GM12891 (cell line): ENCODE measurements around the gene PTK7.

Source experiments
- DNase-seq: peaks from one replicate; pipeline ENCODE4 v3.0.0; 2011; ENCODE audit warnings: low spot score; ENCODE audit not compliant: insufficient read length
- FAIRE-seq: peaks from 2 replicates; lab custom pipeline; 2011; peaks lifted over from hg19 to GRCh38; lab: Jason Lieb, UNC
- PAX5 ChIP-seq: IDR thresholded peaks from 2 replicates; pipeline ENCODE4 v1.6.1; 2011; ENCODE audit warnings: low read length, moderate library complexity, mild to moderate bottlenecking; ENCODE audit not compliant: insufficient read depth, severe bottlenecking
- POLR2A ChIP-seq: IDR thresholded peaks from 2 replicates; pipeline ENCODE4 v1.6.1; 2011; ENCODE audit warnings: low read depth, low read length, control low read depth
- POLR2AphosphoS5 ChIP-seq: IDR thresholded peaks from 2 replicates; pipeline ENCODE4 v1.6.1; 2011; ENCODE audit warnings: low read depth, low read length, control low read depth
- POU2F2 ChIP-seq: IDR thresholded peaks from 2 replicates; pipeline ENCODE4 v1.6.1; 2011; ENCODE audit warnings: low read depth, mild to moderate bottlenecking, control low read depth, low read length, moderate library complexity
- SPI1 ChIP-seq: IDR thresholded peaks from 2 replicates; pipeline ENCODE4 v1.6.1; 2011; ENCODE audit warnings: low read depth, low read length, control low read depth
- TAF1 ChIP-seq: IDR thresholded peaks from 2 replicates; pipeline ENCODE4 v1.6.1; 2011; ENCODE audit warnings: low read depth, low read length, control low read depth

PTK7 gene

GRCh38 chr6:43159599-43159998 lies 83.5 kb downstream of the PTK7 start:
- TF ChIP-seq SPI1, result no peak
- TF ChIP-seq POLR2A, result no peak
- TF ChIP-seq TAF1, result no peak
- no peak for TF ChIP-seq POU2F2
- TF ChIP-seq POLR2AphosphoS5, result no peak
- TF ChIP-seq PAX5, result no peak
- FAIRE-seq (no peak), DNase-seq (no peak)

GRCh38 chr6:43163899-43164298 lies 87.8 kb downstream of the PTK7 start:
- FAIRE-seq, result no peak
- TF ChIP-seq POLR2A, result no peak
- no peak for TF ChIP-seq POU2F2
- no peak for TF ChIP-seq POLR2AphosphoS5
- DNase-seq, result no peak

GRCh38 chr6:43170417-43170930 lies 94.4 kb downstream of the PTK7 start:
- DNase-seq, result no peak
- no peak for FAIRE-seq
- TF ChIP-seq TAF1 (0 out of 2 replicates have a peak, but pooled peaks have one; percentile 10), PAX5 (no peak), POLR2AphosphoS5 (no peak), POU2F2 (no peak), SPI1 (no peak), POLR2A (no peak)

GRCh38 chr6:43170931-43171706 lies 95.0 kb downstream of the PTK7 start, which contains the start of gene SRF:
Gene SRF (plus strand): TSS chr6:43171269. CDS start chr6:43171657, 388 bp downstream.
- FAIRE-seq (peak; percentile 92), DNase-seq (peak; percentile 83)
- no peak for TF ChIP-seq PAX5
- peak; percentile 43 for TF ChIP-seq TAF1
- no peak for TF ChIP-seq SPI1
- TF ChIP-seq POLR2A, result no peak; the same call in 1 of the 2 replicates
- peak; percentile 68 for TF ChIP-seq POLR2AphosphoS5
- peak; percentile 88; the same call in 1 of the 2 replicates for TF ChIP-seq POU2F2

- no peak for FAIRE-seq
- TF ChIP-seq POU2F2, result no peak
- DNase-seq, result no peak
Observed at GRCh38 chr6:43171707-43172103, 95.6 kb downstream of the PTK7 start.

- DNase-seq (no peak), FAIRE-seq (peak; percentile 16)
- TF ChIP-seq POU2F2 (no peak), SPI1 (peak; percentile 67), POLR2A (no peak)
Observed at GRCh38 chr6:43172104-43173007, 96.2 kb downstream of the PTK7 start.

GRCh38 chr6:43173591-43174262 lies 97.6 kb downstream of the PTK7 start:
- no peak for FAIRE-seq

GRCh38 chr6:43174263-43175112 lies 98.4 kb downstream of the PTK7 start:
- FAIRE-seq (peak; percentile 96), DNase-seq (peak; percentile 95)
- TF ChIP-seq POLR2AphosphoS5 (no peak), SPI1 (peak; percentile 71), PAX5 (no peak), POU2F2 (peak; percentile 91)

More at GRCh38 chr6:43173591-43174262, 97.6 kb downstream of the PTK7 start:
- TF ChIP-seq PAX5, result no peak
- no peak for TF ChIP-seq POLR2A
- no peak for DNase-seq

- no peak for FAIRE-seq
- TF ChIP-seq POLR2A (no peak), POU2F2 (no peak), POLR2AphosphoS5 (no peak), TAF1 (no peak), PAX5 (no peak), SPI1 (no peak)
- DNase-seq, result no peak
Observed at GRCh38 chr6:43175676-43176422, 99.7 kb downstream of the PTK7 start.
